Loucy (cell line): Measurements from ENCODE around the gene ZNF77.
A peak's percentile ranks its signal among the peaks of the same experiment; 100 is the strongest.
"Not testable (repeated sequence)": the region's sequence is repeated elsewhere in the genome, so short reads cannot be mapped to it uniquely, and the experiment has no call there.

Experiments used
- H2AFZ ChIP-seq: fragments of 200-600 bp; sonication (generic); 2 replicates; pipeline ENCODE4 v1.6.0; 2016; ENCODE audit warnings: antibody characterized with exemption, mild to moderate bottlenecking, low read length, moderate library complexity
- H3F3A ChIP-seq: fragments of 200-600 bp; 2 replicates; pipeline ENCODE4 v1.6.0; 2016; ENCODE audit warnings: antibody characterized with exemption, low read depth, mild to moderate bottlenecking
- H3K27me3 ChIP-seq: fragments of 200-600 bp; sonication (generic); 2 replicates; pipeline ENCODE4 v1.6.1; 2014; ENCODE audit warnings: low read length, mild to moderate bottlenecking; ENCODE audit not compliant: insufficient read depth, poor library complexity, severe bottlenecking
- H3K36me3 ChIP-seq: fragments of 200-600 bp; sonication (generic); 2 replicates; pipeline ENCODE4 v1.6.1; 2016; ENCODE audit warnings: low read length; ENCODE audit not compliant: insufficient read depth
- H3K4me1 ChIP-seq: fragments of 200-600 bp; sonication (generic); 2 replicates; pipeline ENCODE4 v1.5.1; 2014; ENCODE audit warnings: low read length, mild to moderate bottlenecking; ENCODE audit not compliant: insufficient read depth, poor library complexity, severe bottlenecking
- H3K4me2 ChIP-seq: fragments of 200-600 bp; sonication (generic); 2 replicates; pipeline ENCODE4 v1.6.0; 2014; ENCODE audit warnings: antibody characterized with exemption, low read length, low read depth, mild to moderate bottlenecking; ENCODE audit not compliant: poor library complexity, severe bottlenecking
- H3K4me3 ChIP-seq: fragments of 200-600 bp; sonication (generic); 2 replicates; pipeline ENCODE4 v1.5.1; 2014; ENCODE audit warnings: low read length, mild to moderate bottlenecking, mixed read lengths; ENCODE audit not compliant: poor library complexity, severe bottlenecking
- H3K79me2 ChIP-seq: fragments of 200-600 bp; sonication (generic); 2 replicates; pipeline ENCODE4 v1.6.1; 2014; ENCODE audit warnings: low read length; ENCODE audit not compliant: insufficient read depth
- H3K9ac ChIP-seq: fragments of 200-600 bp; sonication (generic); 2 replicates; pipeline ENCODE4 v1.6.0; 2014; ENCODE audit warnings: mild to moderate bottlenecking, low read depth, low read length, moderate library complexity; ENCODE audit not compliant: poor library complexity, severe bottlenecking
- H3K9me2 ChIP-seq: fragments of 200-600 bp; sonication (generic); replicated peaks from 2 replicates; pipeline ENCODE4 v1.6.1; 2016; ENCODE audit warnings: low read depth, low read length, mixed read lengths
- H3K9me3 ChIP-seq: fragments of 200-600 bp; sonication (generic); 2 replicates; pipeline ENCODE4 v1.6.1; 2014; ENCODE audit warnings: mild to moderate bottlenecking, antibody characterized with exemption, low read length, low read depth; ENCODE audit not compliant: insufficient read depth
- H4K20me1 ChIP-seq: fragments of 200-600 bp; sonication (generic); 2 replicates; pipeline ENCODE4 v1.6.0; 2014; ENCODE audit warnings: antibody characterized with exemption, low read length, mild to moderate bottlenecking; ENCODE audit not compliant: insufficient read depth, poor library complexity, severe bottlenecking
- EZH2phosphoT487 ChIP-seq: fragments of 200-600 bp; IDR thresholded peaks from 2 replicates; pipeline ENCODE4 v1.6.1; 2018; ENCODE audit warnings: antibody characterized with exemption, mild to moderate bottlenecking, moderate library complexity, borderline replicate concordance
- TF ChIP-seq, protein P1 (sequence below): fragments of 200-600 bp; sonication (generic); conservative IDR thresholded peaks from 2 replicates; pipeline ENCODE4 v1.5.1; 2014; ENCODE audit warnings: mild to moderate bottlenecking, antibody characterized with exemption, low read length

Gene ZNF77

DNA sequence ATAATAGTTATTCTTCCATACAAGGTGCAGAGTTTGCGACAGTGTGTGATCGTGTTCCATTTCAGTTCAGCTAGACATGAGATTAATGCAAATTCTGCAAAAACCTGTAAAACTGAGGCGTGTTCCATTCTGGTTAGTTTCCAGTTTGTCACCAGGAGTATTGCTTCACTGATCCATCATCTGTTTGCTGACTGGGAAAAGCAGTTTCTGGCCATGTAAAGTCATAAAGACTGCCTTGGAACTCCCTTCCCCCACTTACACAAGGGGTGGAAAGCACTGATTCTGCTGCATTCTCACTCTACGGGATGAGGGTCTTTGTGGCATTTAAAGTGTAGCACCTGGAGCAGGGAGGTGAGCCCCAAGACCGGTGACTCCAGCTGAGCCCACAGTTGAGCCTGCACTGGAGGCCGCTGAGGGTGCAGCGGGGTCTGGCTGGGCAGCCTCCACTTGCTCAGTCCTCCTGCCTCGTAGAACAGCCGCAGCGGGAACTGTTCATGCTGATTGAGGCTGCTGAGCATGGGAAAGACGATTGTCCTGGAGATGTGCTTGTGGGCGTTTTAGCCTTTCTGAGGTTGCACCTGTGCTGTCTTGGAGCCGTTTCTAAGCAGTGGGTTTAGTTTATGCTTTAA lies 42.1 kb downstream of the ZNF77 start:
- H3K9ac ChIP-seq = no peak overlapping the region

DNA sequence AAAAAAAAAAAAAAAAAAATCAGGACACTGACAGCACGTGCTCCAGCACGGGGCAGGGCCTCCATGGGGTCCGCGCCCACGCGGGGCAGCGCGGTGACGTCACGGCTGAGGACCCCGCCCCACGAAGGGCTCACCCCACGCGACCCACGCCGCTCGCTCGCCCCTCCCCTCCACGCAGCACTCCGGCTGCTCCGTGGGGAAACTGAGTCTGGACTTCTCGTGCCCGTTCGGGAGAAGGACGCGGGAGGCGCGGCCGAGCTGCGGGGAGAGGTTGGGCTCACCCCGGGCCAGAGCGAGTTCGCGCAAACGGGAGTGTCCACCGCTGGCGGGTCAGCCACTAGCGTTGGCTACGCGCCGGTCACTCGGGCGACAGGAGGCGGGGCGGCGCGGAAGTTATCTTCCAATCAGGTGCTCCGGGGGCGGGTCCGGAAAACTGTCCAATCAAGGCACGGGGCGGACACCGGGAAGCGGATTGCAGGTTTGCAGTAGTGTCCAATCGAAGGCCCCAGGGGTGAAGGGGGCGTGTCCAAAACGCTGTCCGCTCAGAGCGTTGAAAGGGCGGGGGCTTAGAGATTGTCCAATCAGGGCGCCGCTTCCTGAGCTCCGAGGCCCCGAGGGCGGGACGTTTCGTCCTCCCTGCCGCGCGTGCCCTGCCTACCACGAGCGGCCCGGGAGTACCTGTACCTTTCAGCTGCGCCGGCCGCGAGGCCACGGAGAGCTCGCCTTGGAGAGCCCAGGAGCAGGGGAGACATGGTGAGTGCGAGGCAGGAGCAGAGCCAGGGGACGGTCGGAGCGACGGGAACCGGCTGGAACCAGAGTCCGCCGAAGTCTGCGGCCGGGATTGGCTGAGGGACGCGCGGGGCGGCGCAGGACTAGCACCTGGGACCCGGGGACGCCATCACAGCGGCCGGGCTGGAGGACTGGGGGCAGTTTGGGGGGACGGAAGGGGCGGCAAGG lies 44.2 kb downstream of the ZNF77 start, which contains the start of gene ZNF57:
Gene ZNF57, plus strand, starts transcription at position 633 of the 957 bp plus-strand sequence. Its CDS starts 118 bp downstream, at position 751.
- no peaks in the 10 kb centered on the region for H3K36me3 ChIP-seq
- peak within 1 kb of the TSS; percentile 89 for H3K4me3 ChIP-seq
- TF ChIP-seq EZH2phosphoT487 = no peak
- TF ChIP-seq, protein P1, sequence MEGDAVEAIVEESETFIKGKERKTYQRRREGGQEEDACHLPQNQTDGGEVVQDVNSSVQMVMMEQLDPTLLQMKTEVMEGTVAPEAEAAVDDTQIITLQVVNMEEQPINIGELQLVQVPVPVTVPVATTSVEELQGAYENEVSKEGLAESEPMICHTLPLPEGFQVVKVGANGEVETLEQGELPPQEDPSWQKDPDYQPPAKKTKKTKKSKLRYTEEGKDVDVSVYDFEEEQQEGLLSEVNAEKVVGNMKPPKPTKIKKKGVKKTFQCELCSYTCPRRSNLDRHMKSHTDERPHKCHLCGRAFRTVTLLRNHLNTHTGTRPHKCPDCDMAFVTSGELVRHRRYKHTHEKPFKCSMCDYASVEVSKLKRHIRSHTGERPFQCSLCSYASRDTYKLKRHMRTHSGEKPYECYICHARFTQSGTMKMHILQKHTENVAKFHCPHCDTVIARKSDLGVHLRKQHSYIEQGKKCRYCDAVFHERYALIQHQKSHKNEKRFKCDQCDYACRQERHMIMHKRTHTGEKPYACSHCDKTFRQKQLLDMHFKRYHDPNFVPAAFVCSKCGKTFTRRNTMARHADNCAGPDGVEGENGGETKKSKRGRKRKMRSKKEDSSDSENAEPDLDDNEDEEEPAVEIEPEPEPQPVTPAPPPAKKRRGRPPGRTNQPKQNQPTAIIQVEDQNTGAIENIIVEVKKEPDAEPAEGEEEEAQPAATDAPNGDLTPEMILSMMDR = no peak
- no peaks in the 10 kb centered on the region for H4K20me1 ChIP-seq
- H3K9ac ChIP-seq = peak within 1 kb of the TSS; percentile 82
- H3K79me2 ChIP-seq = peaks cover 24% of the 10 kb centered on the region; the same call in 1 of the 2 replicates
- peak within 1 kb of the TSS; percentile 95 for H2AFZ ChIP-seq
- H3K9me3 ChIP-seq = no peaks in the 10 kb centered on the region
- H3F3A ChIP-seq = no peaks in the 10 kb centered on the region
- peak within 1 kb of the TSS; percentile 81 for H3K4me2 ChIP-seq
- H3K4me1 ChIP-seq = peaks cover 15% of the 10 kb centered on the region
- no peaks in the 10 kb centered on the region for H3K27me3 ChIP-seq
- H3K9me2 ChIP-seq = no peaks in the 10 kb centered on the region

More for the DNA sequence above, 42.1 kb downstream of the ZNF77 start:
- no peak overlapping the region for H2AFZ ChIP-seq
- TF ChIP-seq EZH2phosphoT487 = no peak
- TF ChIP-seq, protein P1 = no peak
- peak overlapping the region; percentile 89 for H3K4me3 ChIP-seq
- H3K27me3 ChIP-seq = no peaks in the 10 kb centered on the region
- no peaks in the 10 kb centered on the region for H3F3A ChIP-seq
- no peaks in the 10 kb centered on the region for H3K9me2 ChIP-seq
- H3K79me2 ChIP-seq = peaks cover 35% of the 10 kb centered on the region; the same call in 1 of the 2 replicates
- H3K4me1 ChIP-seq = peaks cover 15% of the 10 kb centered on the region
- H3K4me2 ChIP-seq = peak overlapping the region; percentile 81
- H3K36me3 ChIP-seq = no peaks in the 10 kb centered on the region
- H4K20me1 ChIP-seq = no peaks in the 10 kb centered on the region
- H3K9me3 ChIP-seq = no peaks in the 10 kb centered on the region

DNA sequence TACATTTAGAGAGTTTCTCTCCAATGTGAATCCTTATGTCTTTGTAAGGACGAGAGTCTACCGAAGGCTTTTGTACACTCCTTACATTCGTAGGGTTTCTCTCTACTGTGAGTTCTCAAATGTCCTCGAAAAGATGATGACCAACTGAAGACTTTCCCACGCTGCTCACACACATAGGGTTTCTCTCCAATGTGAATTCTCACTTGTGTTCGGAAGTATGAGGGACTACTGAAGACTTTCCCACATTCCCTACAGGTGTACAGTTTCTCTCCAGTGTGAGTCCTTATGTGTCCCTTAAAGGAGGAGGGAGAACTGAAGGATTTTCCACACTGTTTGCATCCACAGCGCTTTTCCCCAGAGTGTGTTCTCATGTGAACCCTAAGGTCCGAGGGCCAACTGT lies 48.1 kb downstream of the ZNF77 start:
- H2AFZ ChIP-seq = no peak overlapping the region
- peaks cover 8% of the 10 kb centered on the region; the same call in 1 of the 2 replicates for H3K79me2 ChIP-seq
- H3K4me2 ChIP-seq = no peak overlapping the region
- no peaks in the 10 kb centered on the region for H3F3A ChIP-seq
- H3K27me3 ChIP-seq = no peaks in the 10 kb centered on the region
- H3K9me2 ChIP-seq = no peaks in the 10 kb centered on the region
- no peaks in the 10 kb centered on the region for H3K36me3 ChIP-seq
- TF ChIP-seq EZH2phosphoT487 = no peak
- H4K20me1 ChIP-seq = no peaks in the 10 kb centered on the region
- H3K9ac ChIP-seq = no peak overlapping the region
- no peaks in the 10 kb centered on the region for H3K9me3 ChIP-seq
- no peak overlapping the region for H3K4me3 ChIP-seq
- peaks cover 2% of the 10 kb centered on the region for H3K4me1 ChIP-seq

DNA sequence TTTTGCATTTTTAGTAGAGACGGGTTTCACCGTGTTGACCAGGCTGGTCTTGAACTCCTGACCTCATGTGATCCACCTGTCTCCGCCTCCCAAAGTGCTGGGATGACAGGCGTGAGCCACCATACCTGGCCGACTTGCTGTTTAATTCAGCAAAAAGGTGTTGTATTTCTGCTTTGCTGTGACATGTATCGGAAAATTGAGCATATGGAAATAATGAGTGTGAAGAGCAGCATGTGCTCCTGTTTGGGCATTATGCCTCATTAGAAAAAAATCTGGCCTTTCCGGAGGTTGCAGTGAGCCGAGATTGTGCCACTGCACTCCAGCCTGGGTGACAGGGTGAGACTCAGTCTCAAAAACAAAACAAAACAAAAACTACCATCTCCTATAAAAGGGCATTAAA lies 54.2 kb downstream of the ZNF77 start:
- not testable (repeated sequence) for H3K79me2 ChIP-seq, H3K4me2 ChIP-seq, H3K9me3 ChIP-seq, H2AFZ ChIP-seq, H3K4me1 ChIP-seq, H3K9me2 ChIP-seq, H3K36me3 ChIP-seq, H3K4me3 ChIP-seq, H3K9ac ChIP-seq, H3F3A ChIP-seq, H3K27me3 ChIP-seq, H4K20me1 ChIP-seq
